ENCODE measurements around the gene SNAPC4.
"Not testable (repeated sequence)": the region's sequence is repeated elsewhere in the genome, so short reads cannot be mapped to it uniquely, and the experiment has no call there.

The SNAPC4 gene

GRCh38 chr9:136432591-136432990, 32.6 kb upstream of the SNAPC4 start:
- DNase-seq = no peak

GRCh38 chr9:136431782-136432350, 31.9 kb upstream of the SNAPC4 start:
- DNase-seq = no peak

- no peak for DNase-seq
Measured at GRCh38 chr9:136430588-136431234, 30.7 kb upstream of the SNAPC4 start.

- DNase-seq = no peak
Measured at GRCh38 chr9:136429683-136430491, 29.9 kb upstream of the SNAPC4 start.

GRCh38 chr9:136429075-136429628, 29.2 kb upstream of the SNAPC4 start:
- DNase-seq = no peak

GRCh38 chr9:136426787-136427186, 26.8 kb upstream of the SNAPC4 start:
- DNase-seq = no peak

GRCh38 chr9:136425367-136425766, 25.4 kb upstream of the SNAPC4 start:
- DNase-seq = not testable (repeated sequence)

GRCh38 chr9:136424750-136425362, 24.9 kb upstream of the SNAPC4 start:
- DNase-seq = no peak

- no peak for DNase-seq
Measured at GRCh38 chr9:136423432-136424146, 23.6 kb upstream of the SNAPC4 start.

- DNase-seq = no peak
Measured at GRCh38 chr9:136422876-136423275, 22.9 kb upstream of the SNAPC4 start.

GRCh38 chr9:136421791-136422190, 21.8 kb upstream of the SNAPC4 start:
- DNase-seq = no peak

GRCh38 chr9:136419092-136419420, 19.1 kb upstream of the SNAPC4 start:
- DNase-seq = no peak

- no peak for DNase-seq
Measured at GRCh38 chr9:136418182-136419091, 18.5 kb upstream of the SNAPC4 start.

- DNase-seq = no peak
Measured at GRCh38 chr9:136416914-136417313, 16.9 kb upstream of the SNAPC4 start.

GRCh38 chr9:136416427-136416826, 16.5 kb upstream of the SNAPC4 start:
- no peak for DNase-seq

GRCh38 chr9:136412962-136413361, 13.0 kb upstream of the SNAPC4 start:
- no peak for DNase-seq

- no peak for DNase-seq
Measured at GRCh38 chr9:136411378-136411777, 11.4 kb upstream of the SNAPC4 start.

GRCh38 chr9:136410500-136411287, 10.7 kb upstream of the SNAPC4 start, which contains the start of the genes ENTR1 and PMPCA:
Gene ENTR1, minus strand, starts transcription at chr9:136410614. Its CDS starts 217 bp downstream, at chr9:136410397.
Gene PMPCA, plus strand, starts transcription at chr9:136410658. Its CDS starts 11 bp downstream, at chr9:136410669.
- DNase-seq = peak; percentile 85 to 94 (median 91)

- peak in 2 of 5 donors; percentile 25 to 45 for DNase-seq
Measured at GRCh38 chr9:136409557-136410455, 9.8 kb upstream of the SNAPC4 start.
